GM12878 (cell line): ENCODE results near the gene KANTR. TPM values are rescaled to one million over a fixed set of nuclear protein-coding genes. Genes with fewer than 3 reads are reported as not detected.

ENCODE experiments used
- ATAC-seq: fragments of 200-7000 bp; cut with Tn5 transposase; 3 replicates; pipeline ENCODE4 v1.9.1; 2020; ENCODE audit warnings: mild to moderate bottlenecking, moderate library complexity
- BruUV-seq: library from RNA; stranded (reverse); fragments of 400-500 nt; replicated peaks from 2 replicates; lab custom pipeline; 2021; lab: Mats Ljungman, UMichigan
- CTCF ChIA-PET: fragments of 300-600 bp; sonication (Branson Sonifier 250); formaldehyde crosslinking; extraction: SDS; loops from one replicate; lab custom pipeline; 2021; ENCODE audit warnings: inconsistent platforms; lab: Yijun Ruan, JAX
- POLR2A ChIA-PET: fragments of 350-600 bp; formaldehyde crosslinking; extraction: SDS; loops from one replicate; lab custom pipeline; 2021; ENCODE audit warnings: inconsistent platforms; lab: Charles Lee
- RAD21 ChIA-PET: fragments of 300-600 bp; sonication (Branson Sonifier 250); formaldehyde crosslinking; loops from one replicate; lab custom pipeline; 2023; ENCODE audit warnings: antibody characterized with exemption; ENCODE audit not compliant: unreplicated experiment; lab: Charles Lee
- SMC1A ChIA-PET: fragments of 300-600 bp; sonication (Branson Sonifier 250); formaldehyde crosslinking; loops from one replicate; lab custom pipeline; 2023; ENCODE audit not compliant: unreplicated experiment, uncharacterized antibody; lab: Charles Lee
- DNase-seq: peaks from one replicate; pipeline ENCODE4 v3.0.0-alpha.2; 2011; ENCODE audit warnings: low read depth, low spot score
- FAIRE-seq: peaks from 3 replicates; lab custom pipeline; 2011; peaks lifted over from hg19 to GRCh38; lab: Jason Lieb, UNC
- H2AFZ ChIP-seq: 2 replicates; pipeline ENCODE4 v1.6.0; 2011; ENCODE audit warnings: low read depth, low read length, control low read depth; ENCODE audit not compliant: control insufficient read depth
- H3K27ac ChIP-seq: 2 replicates; pipeline ENCODE4 v1.5.1; 2011; ENCODE audit warnings: control low read depth; ENCODE audit not compliant: control insufficient read depth, insufficient read depth
- H3K27me3 ChIP-seq, 2 experiments: replicated peaks in 1 of 2; 2 replicates each; pipeline versions ENCODE4 v1.6.0 to v1.6.1; 2011; ENCODE audit warnings: low read length in 1 of 2; ENCODE audit not compliant: control insufficient read depth in 2 of 2, insufficient read depth in 2 of 2
- H3K36me3 ChIP-seq, 2 experiments: 2 replicates each; pipeline ENCODE4 v1.5.1; 2011; ENCODE audit warnings: low read length in 1 of 2; ENCODE audit not compliant: control insufficient read depth in 2 of 2, insufficient read depth in 2 of 2
- H3K4me1 ChIP-seq: 2 replicates; pipeline ENCODE4 v1.6.1; 2011; ENCODE audit warnings: mild to moderate bottlenecking, low read length, moderate library complexity, mixed read lengths; ENCODE audit not compliant: control insufficient read depth, insufficient read depth
- H3K4me2 ChIP-seq: 2 replicates; pipeline ENCODE4 v1.6.0; 2011; ENCODE audit warnings: control low read depth; ENCODE audit not compliant: control insufficient read depth, insufficient read depth
- H3K4me3 ChIP-seq: fragments of 200-600 bp; sonication (generic); 2 replicates; pipeline ENCODE4 v1.5.1; 2016
- H3K79me2 ChIP-seq: 2 replicates; pipeline ENCODE4 v1.6.0; 2011; ENCODE audit warnings: low read length; ENCODE audit not compliant: control insufficient read depth, insufficient read depth
- H3K9ac ChIP-seq: 2 replicates; pipeline ENCODE4 v1.8.0; 2011; ENCODE audit warnings: low read length, control low read depth, mixed read lengths; ENCODE audit not compliant: control insufficient read depth, insufficient read depth
- H3K9me3 ChIP-seq: replicated peaks from 3 replicates; pipeline ENCODE4 v1.5.1; 2011; ENCODE audit warnings: mild to moderate bottlenecking, low read length; ENCODE audit not compliant: control insufficient read depth, insufficient read depth
- H4K20me1 ChIP-seq: 2 replicates; pipeline ENCODE4 v1.6.0; 2011; ENCODE audit not compliant: control insufficient read depth, insufficient read depth
- BCL11A ChIP-seq: IDR thresholded peaks from 2 replicates; pipeline ENCODE4 v1.6.1; 2011; ENCODE audit warnings: low read depth, low read length
- EP300 ChIP-seq, 2 experiments: fragments of 150-350 bp in 1 of 2; IDR thresholded peaks; 2 replicates each; pipeline ENCODE4 v1.6.1; 2011 to 2012; ENCODE audit warnings: low read depth in 2 of 2, low read length in 2 of 2, borderline replicate concordance in 1 of 2, improper control_type of control experiment in 1 of 2, inconsistent platforms in 1 of 2; ENCODE audit not compliant: control insufficient read depth in 1 of 2
- ETV6 ChIP-seq, 2 experiments: fragments of 450-650 bp in 1 of 2; IDR thresholded peaks in 1 of 2; conservative IDR thresholded peaks in 1 of 2; 2 replicates each; pipeline ENCODE4 v1.6.1; 2014; ENCODE audit warnings: antibody characterized with exemption in 1 of 2, borderline replicate concordance in 1 of 2, low read depth in 1 of 2, mild to moderate bottlenecking in 1 of 2, moderate library complexity in 1 of 2
- FOS ChIP-seq: IDR thresholded peaks from 3 replicates; pipeline ENCODE4 v1.6.1; 2011; ENCODE audit warnings: borderline replicate concordance; ENCODE audit not compliant: insufficient read length; ENCODE audit errors: extremely low read depth
- HCFC1 ChIP-seq: fragments of 150-350 bp; IDR thresholded peaks from 2 replicates; pipeline ENCODE4 v1.6.1; 2014; ENCODE audit warnings: low read length
- JUNB ChIP-seq: IDR thresholded peaks from 2 replicates; pipeline ENCODE4 v1.6.1; 2016; ENCODE audit warnings: antibody characterized with exemption, mild to moderate bottlenecking
- KAT2A ChIP-seq: conservative IDR thresholded peaks from 2 replicates; pipeline ENCODE4 v1.6.1; 2011; ENCODE audit warnings: low read depth, low read length; ENCODE audit not compliant: control insufficient read depth
- KDM1A ChIP-seq: fragments of 200-600 bp; sonication (generic); IDR thresholded peaks from 2 replicates; pipeline ENCODE4 v1.6.1; 2016; ENCODE audit warnings: borderline replicate concordance
- MEF2B ChIP-seq: fragments of 450-650 bp; IDR thresholded peaks from 2 replicates; pipeline ENCODE4 v1.6.1; 2018; ENCODE audit warnings: mild to moderate bottlenecking, moderate library complexity; ENCODE audit not compliant: partially characterized antibody, poor library complexity, severe bottlenecking
- NFYA ChIP-seq: IDR thresholded peaks from 2 replicates; pipeline ENCODE4 v1.6.1; 2011; ENCODE audit warnings: low read depth, mild to moderate bottlenecking, low read length, improper control_type of control experiment, borderline replicate concordance
- RFX5 ChIP-seq: IDR thresholded peaks from 2 replicates; pipeline ENCODE4 v1.6.1; 2011; ENCODE audit warnings: low read depth, low read length, improper control_type of control experiment
- RUNX3 ChIP-seq: IDR thresholded peaks from 2 replicates; pipeline ENCODE4 v1.6.1; 2012; ENCODE audit warnings: low read length, inconsistent platforms
- SMARCA5 ChIP-seq: fragments of 450-650 bp; IDR thresholded peaks from 2 replicates; pipeline ENCODE4 v1.6.1; 2017; ENCODE audit warnings: mild to moderate bottlenecking
- SMC3 ChIP-seq: IDR thresholded peaks from 2 replicates; pipeline ENCODE4 v1.6.1; 2011; ENCODE audit warnings: low read length, improper control_type of control experiment, borderline replicate concordance
- SP1 ChIP-seq: IDR thresholded peaks from one replicate; pipeline ENCODE4 v1.6.1; 2011; ENCODE audit warnings: low read depth, low read length
- SUZ12 ChIP-seq: fragments of 200-600 bp; sonication (generic); IDR thresholded peaks from one replicate; pipeline ENCODE4 v1.6.1; 2018; ENCODE audit warnings: antibody characterized with exemption, mild to moderate bottlenecking; ENCODE audit not compliant: unreplicated experiment
- ZNF274 ChIP-seq: IDR thresholded peaks from one replicate; pipeline ENCODE4 v1.8.0; 2011; ENCODE audit not compliant: insufficient read length, insufficient read depth
- WGBS: methylation state at CpG from one replicate; pipeline ENCODE4 v1.1.6; 2016; ENCODE audit warnings: low lambda C conversion rate; ENCODE audit not compliant: insufficient replicate concordance, insufficient coverage; ENCODE audit errors: missing lambda C conversion rate; 5-methylcytosine and 5-hydroxymethylcytosine counted together
- in situ Hi-C: fragments of 300-500 bp; cut with MboI; formaldehyde crosslinking; loops from 9 replicates; pipeline ENCODE4 v1.14.3; 2018; ENCODE audit warnings: mixed read lengths
- intact Hi-C: fragments of 100-400 bp; cut with micrococcal nuclease; formaldehyde crosslinking; loops from one replicate; pipeline ENCODE4 v1.14.2; 2022; ENCODE audit not compliant: unreplicated experiment
- polyA plus RNA-seq, 11 experiments: library from polyadenylated mRNA; depleted of rRNA in 4 of 11; unstranded in 6 of 11; stranded (reverse) in 5 of 11; fragments of >200 nt; fragmentation: Nextera tagmentation in 4 of 11; fragmentation: Illumina TruSeq in 1 of 11; extraction: Ambion mirVana in 4 of 11; extraction: Trizol in 1 of 11; gene quantifications; 1 replicate in 1 of 11; 2 replicates in 10 of 11; pipeline versions ENCODE4 v1.2.1 to v1.2.3, GENCODE V29; 2011 to 2016; ENCODE audit warnings: inconsistent platforms in 2 of 11, missing spikeins in 2 of 11, low read depth in 1 of 11
- total RNA-seq, 4 experiments: library from RNA; depleted of rRNA in 3 of 4; stranded (reverse); fragments of >200 nt in 3 of 4; fragmentation: Illumina TruSeq in 1 of 4; extraction: Trizol in 1 of 4; gene quantifications; 2 replicates each; pipeline versions ENCODE4 v1.2.1 to v1.2.3, GENCODE V29; 2013 to 2021
- TF ChIP-seq, protein P1 (sequence below): IDR thresholded peaks from 2 replicates; pipeline ENCODE4 v1.6.1; 2012; ENCODE audit warnings: low read length, inconsistent platforms

KANTR gene
- total and polyA plus RNA-seq, 10 of the 15 experiments (the other 5 are each of a cell fraction or from before 2014, with no cell fraction given), result 1.00 to 14.8 (median 5.5) TPM

DNA sequence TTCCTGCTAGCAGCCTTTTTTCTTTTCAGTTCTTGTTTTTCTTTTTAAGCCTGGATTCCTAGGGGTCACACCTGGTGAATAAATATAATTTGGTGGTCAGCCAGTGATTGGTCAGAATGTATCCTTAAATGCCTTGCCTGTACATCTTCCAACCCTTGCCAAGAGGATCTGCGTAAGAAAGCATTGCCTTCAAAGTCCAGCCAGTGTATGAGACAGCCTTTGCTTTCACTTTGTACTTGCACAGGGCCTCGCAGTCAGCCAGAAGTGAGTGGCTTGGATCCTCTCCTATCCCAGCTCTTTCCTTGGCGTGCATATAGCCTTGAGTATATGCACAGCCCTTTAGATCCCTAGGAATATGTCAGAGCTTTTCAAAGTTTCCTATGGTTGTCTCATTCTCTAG lies 22.2 kb downstream of the KANTR start:
- Histone ChIP-seq H3K27ac (peak overlapping the region; percentile 39; the same call in 1 of the 2 replicates), H2AFZ (no peak overlapping the region), H3K79me2 (no peaks in the 10 kb centered on the region), H3K36me3 (no peaks in the 10 kb centered on the region; a peak in 1 of 4 replicates), H3K27me3 (no peaks in the 10 kb centered on the region), H3K9me3 (no peaks in the 10 kb centered on the region), H4K20me1 (no peaks in the 10 kb centered on the region), H3K4me3 (no peak overlapping the region), H3K4me2 (no peak overlapping the region), H3K4me1 (no peaks in the 10 kb centered on the region), H3K9ac (no peak overlapping the region)
- no peak for FAIRE-seq
- CTCF ChIA-PET, result no interaction called here
- RAD21 ChIA-PET, result no interaction called here
- BruUV-seq, result no TSS peak
- intact Hi-C loops, result no loop called here
- TF ChIP-seq BCL11A (no peak), KDM1A (no peak), MEF2B (no peak), ETV6 (conservative IDR thresholded peaks at IDR 0.05 in 1 of 2, IDR thresholded peaks at IDR 0.05 in 1 of 2; ENCODE audit: borderline replicate concordance in 1 of 2, low read depth in 1 of 2) (no peak), HCFC1 (no peak), FOS (no peak), SP1 (no peak), NFYA (no peak), ZNF274 (no peak), SMC3 (no peak), JUNB (no peak), EP300 (IDR thresholded peaks at IDR 0.05; ENCODE audit: borderline replicate concordance in 1 of 2, control insufficient read depth in 1 of 2, low read depth in 2 of 2, low read length in 2 of 2) (no peak), RFX5 (no peak), SMARCA5 (no peak), SUZ12 (no peak), KAT2A (no peak), RUNX3 (no peak)
- TF ChIP-seq, protein P1, sequence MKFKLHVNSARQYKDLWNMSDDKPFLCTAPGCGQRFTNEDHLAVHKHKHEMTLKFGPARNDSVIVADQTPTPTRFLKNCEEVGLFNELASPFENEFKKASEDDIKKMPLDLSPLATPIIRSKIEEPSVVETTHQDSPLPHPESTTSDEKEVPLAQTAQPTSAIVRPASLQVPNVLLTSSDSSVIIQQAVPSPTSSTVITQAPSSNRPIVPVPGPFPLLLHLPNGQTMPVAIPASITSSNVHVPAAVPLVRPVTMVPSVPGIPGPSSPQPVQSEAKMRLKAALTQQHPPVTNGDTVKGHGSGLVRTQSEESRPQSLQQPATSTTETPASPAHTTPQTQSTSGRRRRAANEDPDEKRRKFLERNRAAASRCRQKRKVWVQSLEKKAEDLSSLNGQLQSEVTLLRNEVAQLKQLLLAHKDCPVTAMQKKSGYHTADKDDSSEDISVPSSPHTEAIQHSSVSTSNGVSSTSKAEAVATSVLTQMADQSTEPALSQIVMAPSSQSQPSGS, result no peak
- no peak for ATAC-seq
- DNase-seq, result no peak
- in situ Hi-C loops, result no loop called here
- POLR2A ChIA-PET, result no interaction called here
- WGBS, result 27% methylated on average over 3 of the region's 3 CpGs
- SMC1A ChIA-PET, result no interaction called here
